AG10803 (cell line): Measurements from ENCODE around the gene AGT.
"Not testable (repeated sequence)": the region's sequence is repeated elsewhere in the genome, so short reads cannot be mapped to it uniquely, and the experiment has no call there.

Experiments
- DNase-seq: peaks from one replicate; pipeline ENCODE4 v3.0.0; 2010; ENCODE audit warnings: low read depth
- H3K4me3 ChIP-seq: 2 replicates; pipeline ENCODE4 v1.5.1; 2011; ENCODE audit warnings: mild to moderate bottlenecking, low read length, control low read depth
- CTCF ChIP-seq: conservative IDR thresholded peaks from 2 replicates; pipeline ENCODE4 v1.5.1; 2011; ENCODE audit warnings: mild to moderate bottlenecking, low read length, control low read depth, inconsistent platforms

The AGT gene

GRCh38 chr1:230679192-230679591 is 34.7 kb downstream of the AGT start:
- H3K4me3 ChIP-seq, result no peak overlapping the region
- no peak for TF ChIP-seq CTCF
- DNase-seq, result no peak

GRCh38 chr1:230677200-230677599 is 36.7 kb downstream of the AGT start:
- no peak for TF ChIP-seq CTCF
- no peak overlapping the region for H3K4me3 ChIP-seq
- DNase-seq, result no peak

- TF ChIP-seq CTCF, result no peak
- no peak for DNase-seq
- H3K4me3 ChIP-seq, result no peak overlapping the region
Observed at GRCh38 chr1:230674581-230674980, 39.3 kb downstream of the AGT start.

- H3K4me3 ChIP-seq, result no peak overlapping the region
- DNase-seq, result no peak
- TF ChIP-seq CTCF, result no peak
Observed at GRCh38 chr1:230669543-230669942, 44.4 kb downstream of the AGT start.

GRCh38 chr1:230668227-230668626 is 45.7 kb downstream of the AGT start:
- H3K4me3 ChIP-seq, result no peak overlapping the region
- DNase-seq, result no peak

GRCh38 chr1:230661976-230662375 is 51.9 kb downstream of the AGT start:
- no peak for TF ChIP-seq CTCF
- H3K4me3 ChIP-seq, result no peak overlapping the region
- no peak for DNase-seq

More at GRCh38 chr1:230668227-230668626, 45.7 kb downstream of the AGT start:
- no peak for TF ChIP-seq CTCF

GRCh38 chr1:230658691-230659090 is 55.2 kb downstream of the AGT start:
- TF ChIP-seq CTCF, result no peak
- no peak for DNase-seq
- no peak overlapping the region for H3K4me3 ChIP-seq

GRCh38 chr1:230658103-230658502 is 55.8 kb downstream of the AGT start:
- not testable (repeated sequence) for H3K4me3 ChIP-seq, DNase-seq

- not testable (repeated sequence) for DNase-seq, H3K4me3 ChIP-seq
Observed at GRCh38 chr1:230656719-230657118, 57.2 kb downstream of the AGT start.
